Pancreas (tissue), 10 donors: Measurements from ENCODE around the gene IST1. TPM values are rescaled to one million over a fixed set of nuclear protein-coding genes. Genes with fewer than 3 reads are reported as not detected.

Source experiments
- ATAC-seq, 4 donors: fragments of 200-7000 bp; cut with Tn5 transposase; one replicate each; pipeline versions ENCODE4 v1.8.0 to v1.9.1; 2020; ENCODE audit warnings: mild to moderate bottlenecking in 4 of 4, moderate library complexity in 4 of 4
- DNase-seq, 6 donors: peaks; one replicate each; pipeline ENCODE4 v3.0.0-alpha.2; 2020
- FAIRE-seq: peaks from 2 replicates; lab custom pipeline; 2012; peaks lifted over from hg19 to GRCh38; lab: Jason Lieb, UNC
- H3K27ac ChIP-seq, 4 donors: fragments of 200-600 bp; sonication (generic); 1 replicate in 3 of 4; 2 replicates in 1 of 4; pipeline versions ENCODE4 v1.5.0 to v1.8.0; 2020
- H3K27me3 ChIP-seq, 4 donors: fragments of 200-600 bp; one replicate each; pipeline ENCODE4 v1.8.0; 2021
- H3K36me3 ChIP-seq, 3 donors: fragments of 200-600 bp; sonication (generic) in 1 of 3; one replicate each; pipeline versions ENCODE4 v1.5.0 to v1.8.0; 2020 to 2021
- H3K4me1 ChIP-seq, 3 donors: fragments of 200-600 bp; one replicate each; pipeline ENCODE4 v1.8.0; 2021
- H3K4me3 ChIP-seq, 4 donors: fragments of 200-600 bp; sonication (generic) in 2 of 4; one replicate each; pipeline versions ENCODE4 v1.5.0 to v1.8.0; 2020 to 2021
- H3K9me3 ChIP-seq, 4 donors: fragments of 200-600 bp; one replicate each; pipeline ENCODE4 v1.8.0; 2021
- WGBS, 2 donors: extraction: QIAGEN DNeasy Blood & Tissue Kit; methylation state at CpG; one replicate each; pipeline ENCODE4 v1.1.7; 2013; 5-methylcytosine and 5-hydroxymethylcytosine counted together
- intact Hi-C, 3 donors: fragments of 100-400 bp; cut with DNase I; formaldehyde crosslinking; loops; one replicate each; pipeline versions ENCODE4 v1.11.1 to v1.14.2; 2022
- polyA plus RNA-seq, 2 donors: library from polyadenylated mRNA; stranded (reverse); fragments of 200-250 nt; gene quantifications; one replicate each; pipeline ENCODE4 v1.2.3, GENCODE V29; 2013
- total RNA-seq, 6 donors: library from RNA; stranded (reverse); fragmentation: NEBNext Ultra II Directional in 4 of 6; extraction: Animal tissue kit (Norgen Biotek cat#: 25700) in 4 of 6; gene quantifications; one replicate each; pipeline versions ENCODE4 v1.2.1 to v1.2.4, GENCODE V29; 2021 to 2023
- TF ChIP-seq, protein P1 (sequence below), 4 donors: fragments of 200-600 bp; sonication (generic) in 3 of 4; IDR thresholded peaks; one replicate each; pipeline versions ENCODE4 v1.5.0 to v1.8.0; 2021; ENCODE audit warnings: antibody characterized with exemption in 4 of 4
- donor health status: healthy with polysubstance abuse.
- donor health status: DM: no; HTN: no; CAD: no; lungs with moderate emphysema.
- donor health status: DM: no; HTN: no; CAD: no.
- donor health status: control.
- donor health status: control.
- donor health status: Bipolar disorder and iron deficiency.
- donor health status: DM: yes; HTN: yes; CAD: no.
- donor health status: DM: no; HTN: no; CAD: no.
- donor health status: DM: no; HTN: no; CAD: no.
- donor health status: DM: yes; HTN: yes; CAD: no.

IST1 gene
- total and polyA plus RNA-seq, 8 donors, result 56.1 to 121 (median 69.4) TPM

DNA sequence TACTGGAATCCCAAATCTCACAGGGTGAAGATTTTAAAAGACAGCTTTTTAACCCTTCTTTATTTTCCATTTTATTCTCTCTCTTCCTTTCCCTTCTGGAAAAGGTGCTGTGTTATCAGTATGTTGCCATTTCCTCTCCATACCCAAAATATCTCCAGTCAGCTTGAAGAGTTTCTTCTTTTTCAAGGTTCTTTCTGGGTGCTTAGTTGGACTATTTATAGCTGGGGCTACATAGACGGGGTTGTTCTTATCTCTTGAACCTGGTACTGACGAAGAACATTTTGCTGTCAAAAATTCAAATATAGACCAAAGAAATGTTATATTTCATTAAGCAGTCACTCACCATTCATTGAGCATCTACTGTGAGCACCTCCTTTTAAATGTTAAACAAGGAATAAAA lies 48.6 kb downstream of the IST1 start:
- intact Hi-C loops, result no loop called here
- ATAC-seq (no peak), FAIRE-seq (no peak), DNase-seq (no peak)
- Histone ChIP-seq H3K27me3 (no peaks in the 10 kb centered on the region), H3K36me3 (no peaks in the 10 kb centered on the region), H3K9me3 (no peaks in the 10 kb centered on the region), H3K4me3 (no peak overlapping the region), H3K27ac (no peak overlapping the region), H3K4me1 (no peaks in the 10 kb centered on the region)
- TF ChIP-seq, protein P1, sequence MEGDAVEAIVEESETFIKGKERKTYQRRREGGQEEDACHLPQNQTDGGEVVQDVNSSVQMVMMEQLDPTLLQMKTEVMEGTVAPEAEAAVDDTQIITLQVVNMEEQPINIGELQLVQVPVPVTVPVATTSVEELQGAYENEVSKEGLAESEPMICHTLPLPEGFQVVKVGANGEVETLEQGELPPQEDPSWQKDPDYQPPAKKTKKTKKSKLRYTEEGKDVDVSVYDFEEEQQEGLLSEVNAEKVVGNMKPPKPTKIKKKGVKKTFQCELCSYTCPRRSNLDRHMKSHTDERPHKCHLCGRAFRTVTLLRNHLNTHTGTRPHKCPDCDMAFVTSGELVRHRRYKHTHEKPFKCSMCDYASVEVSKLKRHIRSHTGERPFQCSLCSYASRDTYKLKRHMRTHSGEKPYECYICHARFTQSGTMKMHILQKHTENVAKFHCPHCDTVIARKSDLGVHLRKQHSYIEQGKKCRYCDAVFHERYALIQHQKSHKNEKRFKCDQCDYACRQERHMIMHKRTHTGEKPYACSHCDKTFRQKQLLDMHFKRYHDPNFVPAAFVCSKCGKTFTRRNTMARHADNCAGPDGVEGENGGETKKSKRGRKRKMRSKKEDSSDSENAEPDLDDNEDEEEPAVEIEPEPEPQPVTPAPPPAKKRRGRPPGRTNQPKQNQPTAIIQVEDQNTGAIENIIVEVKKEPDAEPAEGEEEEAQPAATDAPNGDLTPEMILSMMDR (IDR thresholded peaks at IDR 0.05), result no peak
- WGBS, 2 donors, result 18 to 28% methylated on average over 2 of the region's 2 CpGs

- TF ChIP-seq, protein P1 (IDR thresholded peaks at IDR 0.05), result no peak
- no peaks in the 10 kb centered on the region for H3K4me1 ChIP-seq
- whole genome bisulfite sequencing, 2 donors, result 68 to 75% methylated on average over 6 of the region's 6 CpGs
- no peak overlapping the region for H3K27ac ChIP-seq
- H3K27me3 ChIP-seq, result no peaks in the 10 kb centered on the region
- FAIRE-seq (no peak), DNase-seq (no peak), ATAC-seq (no peak)
- intact Hi-C loops, result no loop called here
- no peaks in the 10 kb centered on the region for H3K36me3 ChIP-seq
- H3K4me3 ChIP-seq, result no peak overlapping the region
- H3K9me3 ChIP-seq, result no peaks in the 10 kb centered on the region
Measured at GRCh38 chr16:71945616-71946015, 50.3 kb downstream of the IST1 start.

DNA sequence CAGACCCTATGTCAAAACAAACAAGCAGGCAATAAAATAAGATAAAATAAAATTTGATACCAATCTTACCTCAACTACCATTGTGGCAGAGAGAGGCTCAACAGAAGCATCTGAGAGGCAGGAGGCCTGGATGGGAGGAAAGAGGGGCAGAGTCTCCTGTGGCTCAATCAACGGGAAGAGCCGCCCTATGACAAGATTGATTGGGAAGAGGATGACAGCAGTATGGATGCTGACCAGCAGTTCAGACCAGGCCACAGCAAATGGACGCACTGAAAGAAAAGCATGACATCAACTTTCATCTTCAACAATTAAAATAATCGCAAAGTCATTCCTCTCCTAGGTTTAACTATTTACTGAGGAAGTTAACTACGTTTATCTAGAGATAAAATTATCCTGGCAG lies 57.5 kb downstream of the IST1 start:
- ATAC-seq (no peak), DNase-seq (no peak), FAIRE-seq (no peak)
- intact Hi-C loops, result no loop called here
- Histone ChIP-seq H3K27me3 (no peaks in the 10 kb centered on the region), H3K27ac (no peak overlapping the region), H3K4me1 (no peaks in the 10 kb centered on the region), H3K4me3 (no peak overlapping the region), H3K9me3 (no peaks in the 10 kb centered on the region), H3K36me3 (no peaks in the 10 kb centered on the region)
- TF ChIP-seq, protein P1 (IDR thresholded peaks at IDR 0.05), result no peak
- WGBS, 2 donors, result 41 to 48% methylated on average over 5 of the region's 5 CpGs

DNA sequence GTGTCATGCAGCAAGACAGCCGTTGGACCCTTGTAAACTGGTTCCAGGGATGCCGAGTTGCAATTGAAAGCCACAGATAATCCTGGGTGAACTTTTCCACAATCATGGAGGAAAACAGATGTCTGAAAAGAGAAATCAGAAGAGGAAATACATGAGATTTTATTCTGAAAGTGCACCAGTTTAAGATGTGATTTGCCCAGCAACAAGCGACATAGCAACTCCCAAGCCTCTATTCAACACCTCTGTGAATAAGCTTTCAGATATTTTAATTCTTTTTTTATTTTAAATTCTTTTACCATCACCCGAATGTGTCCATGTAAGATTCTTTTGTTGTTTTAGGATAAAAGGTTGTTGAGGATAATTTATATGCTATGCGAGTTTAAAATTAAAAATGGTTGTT lies 58.8 kb downstream of the IST1 start:
- H3K27ac ChIP-seq, result no peak overlapping the region
- no peaks in the 10 kb centered on the region for H3K36me3 ChIP-seq
- intact Hi-C loops, result no loop called here
- TF ChIP-seq, protein P1 (IDR thresholded peaks at IDR 0.05), result no peak
- H3K4me3 ChIP-seq, result no peak overlapping the region
- 68 to 74% methylated on average over 5 of the region's 5 CpGs for WGBS, 2 donors
- H3K9me3 ChIP-seq, result no peaks in the 10 kb centered on the region
- no peaks in the 10 kb centered on the region for H3K27me3 ChIP-seq
- FAIRE-seq, result no peak
- no peak for DNase-seq
- H3K4me1 ChIP-seq, result no peaks in the 10 kb centered on the region
- no peak for ATAC-seq

DNA sequence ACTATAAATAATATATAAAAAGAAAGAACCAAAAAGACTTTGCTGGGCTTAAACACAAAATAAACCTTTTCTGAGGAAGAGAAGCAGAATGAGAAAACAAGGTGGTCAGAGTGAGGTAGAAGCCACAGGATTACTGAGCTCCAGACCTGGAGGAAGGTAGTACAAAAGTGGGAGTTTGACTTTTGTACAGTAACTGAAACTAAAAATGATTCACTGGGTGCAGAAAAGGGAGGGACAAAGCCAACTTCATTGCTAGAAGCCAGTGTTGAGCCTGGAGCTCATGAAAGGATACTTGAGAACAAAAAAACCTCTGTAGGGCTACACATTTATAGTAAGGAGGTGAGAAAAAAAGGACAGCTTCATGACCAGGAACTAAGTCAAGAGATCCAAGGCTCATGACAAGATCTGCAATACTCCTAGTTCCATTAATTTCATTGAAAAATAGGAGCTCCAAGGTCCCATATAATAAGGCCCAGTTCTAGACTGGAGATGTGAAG lies 59.4 kb downstream of the IST1 start:
- Histone ChIP-seq H3K4me3 (no peak overlapping the region), H3K36me3 (no peaks in the 10 kb centered on the region), H3K4me1 (no peaks in the 10 kb centered on the region), H3K27ac (no peak overlapping the region), H3K27me3 (no peaks in the 10 kb centered on the region), H3K9me3 (no peaks in the 10 kb centered on the region)
- FAIRE-seq (no peak), ATAC-seq (no peak), DNase-seq (no peak)
- TF ChIP-seq, protein P1 (IDR thresholded peaks at IDR 0.05), result no peak
- intact Hi-C loops, result no loop called here
